ENCODE data around the gene IL36B. TPM values are rescaled to one million over a fixed set of nuclear protein-coding genes. Genes with fewer than 3 reads are reported as not detected.

The IL36B gene
- total and polyA plus RNA-seq, 9 of the 15 experiments (the other 6 are each of a cell fraction or from before 2014, with no cell fraction given) = not detected

DNA sequence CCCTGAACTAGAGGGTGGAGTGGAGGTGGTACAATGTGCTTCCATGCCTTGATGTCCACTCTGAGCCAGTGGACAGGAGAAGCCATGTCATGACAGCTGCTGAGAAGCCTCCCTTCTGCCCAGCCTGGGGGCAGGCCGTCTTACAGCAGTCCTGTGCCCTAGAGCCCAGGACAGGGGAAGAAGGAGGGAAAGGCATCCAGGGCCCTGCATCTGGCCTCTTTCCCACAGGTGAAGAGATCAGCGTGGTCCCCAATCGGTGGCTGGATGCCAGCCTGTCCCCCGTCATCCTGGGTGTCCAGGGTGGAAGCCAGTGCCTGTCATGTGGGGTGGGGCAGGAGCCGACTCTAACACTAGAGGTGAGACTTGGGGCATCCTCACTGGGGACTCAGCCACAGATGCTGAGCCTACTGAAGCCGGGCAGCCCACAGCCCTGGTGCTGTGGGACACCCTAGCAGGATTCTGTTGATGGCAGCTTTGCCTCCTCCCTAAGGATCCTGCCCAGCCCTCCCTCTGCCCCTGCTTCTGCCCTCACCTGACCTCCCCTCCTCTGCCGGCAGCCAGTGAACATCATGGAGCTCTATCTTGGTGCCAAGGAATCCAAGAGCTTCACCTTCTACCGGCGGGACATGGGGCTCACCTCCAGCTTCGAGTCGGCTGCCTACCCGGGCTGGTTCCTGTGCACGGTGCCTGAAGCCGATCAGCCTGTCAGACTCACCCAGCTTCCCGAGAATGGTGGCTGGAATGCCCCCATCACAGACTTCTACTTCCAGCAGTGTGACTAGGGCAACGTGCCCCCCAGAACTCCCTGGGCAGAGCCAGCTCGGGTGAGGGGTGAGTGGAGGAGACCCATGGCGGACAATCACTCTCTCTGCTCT lies 9.5 kb upstream of the IL36B start (continued):
- TF ChIP-seq, protein P1, sequence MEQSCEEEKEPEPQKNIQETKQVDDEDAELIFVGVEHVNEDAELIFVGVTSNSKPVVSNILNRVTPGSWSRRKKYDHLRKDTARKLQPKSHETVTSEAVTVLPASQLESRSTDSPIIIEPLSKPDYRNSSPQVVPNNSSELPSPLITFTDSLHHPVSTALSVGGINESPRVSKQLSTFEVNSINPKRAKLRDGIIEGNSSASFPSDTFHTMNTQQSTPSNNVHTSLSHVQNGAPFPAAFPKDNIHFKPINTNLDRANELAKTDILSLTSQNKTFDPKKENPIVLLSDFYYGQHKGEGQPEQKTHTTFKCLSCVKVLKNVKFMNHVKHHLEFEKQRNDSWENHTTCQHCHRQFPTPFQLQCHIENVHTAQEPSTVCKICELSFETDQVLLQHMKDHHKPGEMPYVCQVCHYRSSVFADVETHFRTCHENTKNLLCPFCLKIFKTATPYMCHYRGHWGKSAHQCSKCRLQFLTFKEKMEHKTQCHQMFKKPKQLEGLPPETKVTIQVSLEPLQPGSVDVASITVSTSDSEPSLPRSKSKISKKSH (CRISPR knock-in tag; IDR thresholded peaks at IDR 0.05) = no peak
- no peak for TF ChIP-seq FOXA3 (CRISPR knock-in tag; conservative IDR thresholded peaks at IDR 0.05 in 1 of 2, IDR thresholded peaks at IDR 0.05 in 1 of 2)
- TF ChIP-seq PHF21A (IDR thresholded peaks at IDR 0.05; ENCODE audit: borderline replicate concordance, low read depth) = no peak
- TF ChIP-seq ATF1 (CRISPR knock-in tag; IDR thresholded peaks at IDR 0.05) = no peak
- no peak for TF ChIP-seq ATF1 (tag; IDR thresholded peaks at IDR 0.05)
- TF ChIP-seq KLF6 (CRISPR knock-in tag; IDR thresholded peaks at IDR 0.05; ENCODE audit: borderline replicate concordance) = no peak
- TF ChIP-seq MEF2A (IDR thresholded peaks at IDR 0.05; ENCODE audit: control insufficient read depth, low read depth, low read length) = no peak
- no peak for TF ChIP-seq THRB (CRISPR knock-in tag; conservative IDR thresholded peaks at IDR 0.05)
- no peak for TF ChIP-seq HMGN3 (IDR thresholded peaks at IDR 0.05; ENCODE audit: borderline replicate concordance, extremely low read depth, insufficient read length, low read depth, low read length)
- no peak for TF ChIP-seq ZNF695 (CRISPR knock-in tag; IDR thresholded peaks at IDR 0.05)
- TF ChIP-seq NFYB (IDR thresholded peaks at IDR 0.05; ENCODE audit: extremely low read depth, insufficient read length) = no peak
